Measurements from ENCODE around the gene DPAGT1.
"Not testable (repeated sequence)": the region's sequence is repeated elsewhere in the genome, so short reads cannot be mapped to it uniquely, and the experiment has no call there.

DPAGT1 gene

DNA sequence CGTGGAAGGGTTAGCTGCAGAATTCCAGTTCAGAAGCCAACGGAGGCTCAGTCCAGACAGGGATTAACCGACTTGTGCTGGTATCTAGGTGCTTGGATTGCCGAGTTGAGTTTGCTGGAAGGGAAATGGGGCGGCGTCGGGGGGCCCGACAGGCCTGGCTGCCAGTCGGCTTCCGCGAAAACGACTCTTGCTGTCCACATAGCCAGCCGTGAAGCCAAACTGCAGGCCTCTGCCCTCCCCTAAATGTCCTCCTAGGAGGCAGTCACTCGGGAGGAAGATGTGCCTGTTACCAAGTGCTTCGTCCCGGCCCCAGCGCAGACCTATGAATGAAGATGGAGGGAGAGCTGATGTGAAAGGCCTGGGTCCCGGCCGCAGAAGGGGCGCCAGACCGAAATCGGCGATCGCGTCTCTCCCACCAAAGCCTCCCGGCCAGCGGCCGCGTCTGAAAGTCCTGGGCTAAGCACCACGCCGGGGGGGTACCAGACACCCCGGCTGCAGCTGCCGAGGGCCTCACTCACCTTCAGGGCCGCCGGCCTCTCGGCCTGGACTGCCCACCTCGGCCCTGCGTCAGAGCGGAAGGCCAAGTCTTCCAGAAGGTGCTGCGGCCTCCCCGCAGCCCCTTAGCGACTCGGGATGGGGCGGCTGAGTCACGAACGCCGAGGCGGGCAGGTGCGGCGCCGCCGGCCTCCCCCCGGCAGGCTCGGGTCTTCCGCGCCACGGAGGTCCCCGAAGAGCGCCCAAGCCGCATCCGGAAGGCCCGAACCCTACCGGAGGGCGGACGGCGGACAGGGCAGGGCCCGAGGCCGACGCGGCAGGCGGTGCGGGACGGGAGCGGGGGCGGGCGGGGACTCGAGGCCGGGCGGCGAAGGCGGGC is 7.5 kb downstream of the DPAGT1 start:
- DNase-seq: peak; percentile 44 to 45

- no peak for DNase-seq
Observed at GRCh38 chr11:119092880-119093842, 8.5 kb downstream of the DPAGT1 start.

DNA sequence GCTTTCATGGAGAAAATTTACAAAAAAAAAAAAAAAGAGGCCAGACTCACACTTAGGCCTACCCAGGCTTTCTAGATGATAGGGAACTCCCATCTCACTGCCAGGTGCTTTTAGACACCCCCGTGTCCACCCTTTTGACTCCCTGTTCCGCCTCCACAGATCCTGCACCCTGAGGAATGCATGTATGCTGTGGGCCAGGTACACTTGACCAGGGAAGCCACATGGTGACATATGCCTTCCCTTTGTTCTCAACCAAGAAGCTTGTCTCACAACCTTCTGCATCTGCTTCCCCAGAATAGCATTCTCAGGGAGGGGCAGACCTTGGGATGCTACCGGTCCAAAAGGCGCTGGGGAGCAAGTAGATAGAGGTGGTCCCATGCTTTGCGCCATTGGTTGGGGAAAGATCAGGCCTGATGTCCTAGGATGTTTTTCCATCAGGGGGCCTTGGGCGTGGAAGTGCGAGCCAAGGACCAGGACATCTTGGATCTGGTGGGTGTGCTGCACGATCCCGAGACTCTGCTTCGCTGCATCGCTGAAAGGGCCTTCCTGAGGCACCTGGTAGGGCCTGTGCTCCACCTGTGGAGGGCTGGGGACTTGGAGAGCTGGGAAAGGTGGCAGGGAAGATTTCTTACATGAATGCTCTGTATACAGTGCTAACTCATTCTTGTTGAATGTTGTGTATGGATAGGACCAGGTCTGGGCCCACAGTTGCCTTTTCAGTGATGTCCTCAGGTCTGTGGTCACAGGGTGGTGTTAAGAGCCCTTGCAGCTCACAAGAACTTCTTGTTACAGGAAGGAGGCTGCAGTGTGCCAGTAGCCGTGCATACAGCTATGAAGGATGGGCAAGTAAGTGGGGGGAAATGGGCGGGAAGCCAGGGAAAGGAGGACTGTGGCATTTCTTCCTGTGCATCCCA is 9.4 kb downstream of the DPAGT1 start:
- DNase-seq: no peak

DNA sequence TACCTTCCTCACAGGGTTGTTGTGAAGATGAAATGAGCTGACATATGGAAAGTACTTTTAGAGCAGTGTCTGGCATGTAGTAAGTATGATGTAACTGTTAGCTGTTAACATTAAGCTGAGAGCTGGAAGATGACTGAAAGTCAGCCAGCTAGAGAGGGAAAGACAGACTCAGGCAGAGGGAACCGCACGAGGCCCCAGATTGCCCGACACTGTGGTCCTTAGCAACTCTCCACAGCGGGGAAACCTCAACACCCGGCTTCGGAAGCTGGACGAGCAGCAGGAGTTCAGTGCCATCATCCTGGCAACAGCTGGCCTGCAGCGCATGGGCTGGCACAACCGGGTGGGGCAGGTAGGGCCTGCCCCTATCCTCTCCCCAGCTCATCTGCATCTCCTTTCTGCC is 10.5 kb downstream of the DPAGT1 start:
- DNase-seq: no peak

DNA sequence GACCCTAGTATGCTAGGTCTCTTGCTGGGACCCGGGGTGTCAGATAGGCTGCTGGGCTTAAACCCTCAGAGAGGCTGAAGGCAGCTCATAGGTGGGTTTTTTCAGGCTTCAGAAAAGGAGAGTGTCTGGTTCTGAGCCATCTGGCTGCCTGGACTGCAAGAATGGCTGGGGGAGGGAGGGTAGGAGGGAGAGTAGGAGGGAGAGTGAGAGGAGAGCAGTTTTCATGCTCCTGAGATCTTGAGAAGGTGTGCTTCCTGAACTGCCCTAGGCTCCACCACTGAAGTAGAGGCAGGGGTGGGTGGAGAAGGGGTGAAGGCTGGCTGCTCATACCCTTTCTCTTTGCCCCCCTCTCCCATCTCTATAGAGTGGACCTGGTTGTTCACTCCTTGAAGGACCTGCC is 12.3 kb downstream of the DPAGT1 start:
- DNase-seq: no peak

DNA sequence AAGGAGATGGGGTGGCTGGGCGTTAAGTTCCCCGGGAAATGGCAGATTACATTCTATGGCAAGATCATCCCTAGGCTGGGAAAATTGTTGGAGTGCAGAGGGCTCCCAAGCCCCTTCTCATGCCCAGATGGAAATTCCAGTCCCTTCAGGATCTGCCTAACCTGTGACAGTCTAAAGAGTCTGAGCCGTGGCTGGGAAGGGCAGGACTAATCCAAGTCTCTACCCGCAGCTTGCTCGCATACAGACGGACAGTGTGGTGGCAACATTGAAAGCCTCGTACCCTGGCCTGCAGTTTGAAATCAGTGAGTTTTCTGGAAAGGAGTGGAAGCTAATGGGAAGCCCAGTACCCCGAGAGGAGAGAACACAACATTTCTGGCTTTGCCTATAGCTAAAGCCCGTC is 13.2 kb downstream of the DPAGT1 start:
- DNase-seq: no peak

DNA sequence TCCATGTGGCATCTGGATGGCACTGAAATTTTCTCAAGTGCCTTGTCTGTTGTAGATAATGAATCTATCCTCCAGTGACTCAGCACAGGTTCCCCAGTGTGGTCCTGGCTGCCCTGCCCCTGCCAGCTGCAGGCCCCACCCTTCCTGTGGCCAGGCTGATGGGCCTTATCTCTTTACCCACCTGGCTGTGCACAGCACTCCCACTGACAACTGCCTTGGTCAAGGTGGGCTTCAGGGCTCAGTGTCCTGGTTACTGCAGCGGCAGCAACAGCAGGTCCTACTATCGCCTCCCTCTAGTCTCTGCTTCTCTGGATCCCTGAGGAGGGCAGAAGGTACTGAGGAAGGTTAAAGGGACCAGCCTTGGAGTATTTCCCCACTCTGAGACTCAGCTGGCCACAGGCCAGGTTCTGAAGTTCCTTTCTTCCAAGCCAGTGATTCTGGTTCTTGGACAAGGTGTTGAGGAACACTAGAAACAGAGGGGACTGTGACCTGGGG is 13.9 kb downstream of the DPAGT1 start:
- no peak for DNase-seq

GRCh38 chr11:119087123-119087522 is 14.5 kb downstream of the DPAGT1 start:
- DNase-seq: no peak

DNA sequence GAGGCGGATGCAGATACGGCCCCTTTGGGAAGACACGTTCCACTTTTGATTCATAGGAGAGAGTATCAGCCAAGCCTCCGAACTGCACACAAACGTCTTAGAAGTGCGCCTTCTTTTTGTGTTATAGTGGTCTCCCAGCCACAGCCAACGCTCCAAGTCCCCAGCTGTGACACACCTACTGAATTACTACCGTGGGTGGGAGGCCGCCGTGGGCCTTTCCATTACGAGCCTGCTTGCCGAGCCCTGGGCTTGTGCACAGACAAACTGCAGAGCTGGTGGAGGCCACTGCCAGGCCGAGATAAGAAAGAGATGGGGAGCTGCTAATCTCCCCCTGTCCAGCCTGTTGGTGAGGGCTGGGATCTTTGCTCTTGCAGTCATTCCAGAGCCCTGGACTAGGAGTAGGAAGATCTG is 16.2 kb downstream of the DPAGT1 start:
- DNase-seq: peak; percentile 37 to 50

DNA sequence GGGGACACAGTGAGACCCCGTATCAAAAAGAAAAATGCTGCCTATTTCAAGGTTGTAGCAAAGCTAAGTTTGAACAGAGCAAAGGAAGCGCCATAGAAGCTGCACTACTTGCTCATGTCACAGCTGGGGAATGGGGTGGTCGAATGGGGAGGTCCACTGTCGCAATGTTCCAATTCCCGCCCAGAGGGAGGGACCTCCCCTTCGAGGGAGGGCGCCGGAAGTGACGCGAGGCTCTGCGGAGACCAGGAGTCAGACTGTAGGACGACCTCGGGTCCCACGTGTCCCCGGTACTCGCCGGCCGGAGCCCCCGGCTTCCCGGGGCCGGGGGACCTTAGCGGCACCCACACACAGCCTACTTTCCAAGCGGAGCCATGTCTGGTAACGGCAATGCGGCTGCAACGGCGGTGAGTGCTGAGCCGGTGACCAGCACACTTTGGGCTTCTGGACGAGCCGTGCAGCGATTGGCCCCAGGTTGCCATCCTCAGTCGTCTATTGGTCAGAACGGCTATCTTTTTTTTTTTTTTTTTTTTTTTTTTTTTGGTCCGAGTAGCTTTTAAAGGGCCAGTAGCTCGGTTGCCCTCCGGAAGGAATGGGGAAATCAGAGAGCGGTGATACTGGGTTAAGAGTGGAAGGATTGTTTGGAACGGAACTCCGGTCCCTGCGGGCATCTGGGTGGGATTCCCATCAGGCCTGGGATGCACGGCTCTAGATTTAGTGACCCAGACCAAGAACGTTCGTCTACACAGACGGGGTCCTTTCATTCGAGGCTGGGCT is 16.8 kb downstream of the DPAGT1 start, which contains the start of gene HMBS:
TSS of gene HMBS (plus strand) at position 219 of the 774 bp plus-strand sequence. CDS start at position 372, 153 bp downstream.
- peak; percentile 81 to 84 for DNase-seq

DNA sequence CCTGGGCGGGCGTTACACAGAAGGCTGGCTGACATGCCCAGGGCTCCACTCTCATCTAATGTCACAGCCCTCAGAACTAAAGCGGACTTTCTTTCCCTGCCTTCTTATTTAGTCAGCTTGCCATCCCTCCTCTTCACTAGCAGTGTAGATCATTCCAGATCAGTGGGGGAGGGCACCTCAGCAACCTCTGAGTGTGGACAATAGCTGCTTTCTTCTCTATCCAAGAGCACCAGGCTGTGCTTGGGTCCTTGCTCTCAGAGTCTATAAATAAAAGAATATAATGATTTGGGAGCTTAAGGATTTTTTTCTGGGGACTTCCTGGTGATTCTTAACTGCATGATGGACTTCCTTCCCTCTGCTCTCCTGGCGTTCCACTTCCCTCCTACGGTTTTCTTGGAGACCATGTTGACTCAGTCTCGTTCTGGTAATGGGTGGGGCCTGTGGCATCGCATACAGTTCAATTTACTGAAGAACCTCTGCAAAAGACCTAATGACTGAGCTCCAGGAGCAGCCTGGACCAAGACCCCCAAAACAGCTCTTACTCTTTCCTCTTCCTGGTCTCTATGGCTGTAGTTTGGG is 19.9 kb downstream of the DPAGT1 start:
- no peak for DNase-seq

DNA sequence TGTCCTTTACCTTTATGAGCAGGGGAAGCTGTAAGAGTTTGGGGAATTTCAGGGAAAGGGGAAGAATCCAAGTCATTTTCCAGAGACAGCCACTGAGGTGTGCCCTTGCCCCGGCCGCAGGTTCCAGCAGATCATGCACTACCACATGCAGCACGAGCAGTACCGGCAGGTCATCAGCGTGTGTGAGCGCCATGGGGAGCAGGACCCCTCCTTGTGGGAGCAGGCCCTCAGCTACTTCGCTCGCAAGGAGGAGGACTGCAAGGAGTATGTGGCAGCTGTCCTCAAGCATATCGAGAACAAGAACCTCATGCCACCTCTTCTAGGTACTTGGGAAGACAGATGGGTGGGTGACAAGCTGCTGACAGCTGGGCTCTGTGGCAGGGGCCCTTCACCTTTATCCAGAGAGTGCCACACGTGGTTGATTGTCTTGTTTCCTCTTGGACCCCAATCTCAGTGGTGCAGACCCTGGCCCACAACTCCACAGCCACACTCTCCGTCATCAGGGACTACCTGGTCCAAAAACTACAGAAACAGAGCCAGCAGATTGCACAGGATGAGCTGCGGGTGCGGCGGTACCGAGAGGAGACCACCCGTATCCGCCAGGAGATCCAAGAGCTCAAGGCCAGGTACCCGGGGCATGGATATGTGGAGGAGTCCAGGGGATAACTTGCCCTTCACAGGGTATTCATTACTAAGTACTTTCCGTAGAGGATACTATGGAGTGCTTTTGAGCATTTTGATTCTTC is 22.8 kb downstream of the DPAGT1 start:
- DNase-seq: no peak

DNA sequence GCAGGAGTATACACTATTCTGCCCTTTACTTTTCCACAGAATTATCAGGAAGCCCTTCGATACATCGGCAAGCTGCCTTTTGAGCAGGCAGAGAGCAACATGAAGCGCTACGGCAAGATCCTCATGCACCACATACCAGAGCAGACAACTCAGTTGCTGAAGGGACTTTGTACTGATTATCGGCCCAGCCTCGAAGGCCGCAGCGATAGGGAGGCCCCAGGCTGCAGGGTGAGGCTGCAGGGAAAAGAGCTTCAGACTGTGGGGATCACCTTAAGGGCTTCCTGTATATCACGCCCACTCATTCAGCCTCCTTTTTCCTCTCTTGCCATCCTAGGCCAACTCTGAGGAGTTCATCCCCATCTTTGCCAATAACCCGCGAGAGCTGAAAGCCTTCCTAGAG is 23.8 kb downstream of the DPAGT1 start:
- DNase-seq: no peak

- peak; percentile 97 to 98 for DNase-seq
Observed at GRCh38 chr11:119067371-119068222, 34.1 kb downstream of the DPAGT1 start, which contains the start of gene VPS11. VPS11 (plus strand) TSS chr11:119067818; CDS start chr11:119067824, 6 bp downstream.

GRCh38 chr11:119065369-119065768 is 36.3 kb downstream of the DPAGT1 start:
- peak; percentile 35 to 36 for DNase-seq

DNA sequence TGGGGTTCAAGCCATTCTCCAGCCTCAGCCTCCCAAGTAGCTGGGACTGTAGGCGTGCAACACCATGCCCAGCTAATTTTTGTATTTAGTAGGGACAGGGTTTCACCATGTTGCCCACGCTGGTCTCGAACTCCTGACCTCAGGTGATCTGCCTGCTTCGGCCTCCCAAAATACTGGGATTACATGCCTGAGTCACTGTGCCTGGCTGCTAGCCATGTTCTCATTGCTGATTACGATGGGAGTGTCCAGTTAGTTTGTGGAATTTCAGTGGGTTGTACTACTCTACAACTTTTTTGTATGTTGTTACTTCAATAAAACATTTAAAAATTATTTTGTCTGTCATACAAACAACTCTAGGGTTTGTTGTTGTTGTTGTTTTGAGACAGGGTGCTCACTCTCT is 38.9 kb downstream of the DPAGT1 start:
- DNase-seq: no peak

DNA sequence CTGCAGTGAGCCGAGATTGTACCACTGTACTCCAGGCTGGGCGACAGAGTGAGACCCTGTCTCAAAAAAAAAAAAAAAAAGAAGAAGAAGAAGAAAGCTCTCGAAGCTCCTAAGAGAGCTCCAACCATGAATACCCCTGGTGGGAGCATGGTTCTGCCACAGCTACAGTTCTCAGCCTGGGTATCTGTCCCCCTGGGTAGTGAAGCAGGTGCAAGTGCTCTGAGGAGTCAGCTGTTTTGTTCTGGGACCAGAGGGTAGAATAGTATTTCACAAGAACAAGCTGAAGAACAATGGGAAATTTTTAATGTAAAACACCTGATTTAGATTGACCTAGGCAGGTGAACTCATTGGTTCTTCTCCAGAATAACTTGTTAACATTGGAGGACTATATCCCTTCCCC is 40.4 kb downstream of the DPAGT1 start:
- DNase-seq: no peak

DNA sequence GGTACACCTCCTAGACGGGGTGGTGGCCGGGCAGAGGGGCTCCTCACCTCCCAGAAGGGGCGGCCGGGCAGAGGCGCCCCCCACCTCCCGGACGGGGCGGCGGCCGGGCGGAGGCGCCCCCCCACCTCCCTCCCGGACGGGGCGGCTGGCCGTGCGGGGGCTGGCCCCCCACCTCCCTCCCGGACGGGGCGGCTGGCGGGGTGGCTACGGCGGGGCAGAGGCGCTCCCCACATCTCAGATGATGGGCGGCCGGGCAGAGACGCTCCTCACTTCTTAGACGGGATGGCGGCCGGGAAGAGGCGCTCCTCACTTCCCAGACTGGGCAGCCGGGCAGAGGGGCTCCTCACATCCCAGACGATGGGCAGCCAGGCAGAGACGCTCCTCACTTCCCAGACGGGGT is 42.5 kb downstream of the DPAGT1 start:
- not testable (repeated sequence) for DNase-seq

Measured in activated CD4-positive, alpha-beta T cell treated with anti-CD3 and anti-CD28 coated beads, Interleukin-2, amount 50 U/mL, for 4 hours (primary cell).